GM08714 (cell line): ENCODE results near the gene ENTPD2.

Source experiments
- H3K4me3 ChIP-seq: fragments of 200-500 bp; sonication (Bioruptor generic); 2 replicates; pipeline ENCODE4 v1.5.1; 2014; ENCODE audit warnings: mild to moderate bottlenecking, low read length, inconsistent platforms
- ZNF274 ChIP-seq: IDR thresholded peaks from 2 replicates; pipeline ENCODE4 v1.6.1; 2012; ENCODE audit warnings: mild to moderate bottlenecking, low read depth, low read length

ENTPD2 gene

GRCh38 chr9:137017071-137017470 is 36.8 kb downstream of the ENTPD2 start:
- no peak overlapping the region for H3K4me3 ChIP-seq
- TF ChIP-seq ZNF274: no peak

- H3K4me3 ChIP-seq: no peak overlapping the region
- no peak for TF ChIP-seq ZNF274
These were observed 37.4 kb downstream of the ENTPD2 start for GRCh38 chr9:137016436-137016835.

DNA sequence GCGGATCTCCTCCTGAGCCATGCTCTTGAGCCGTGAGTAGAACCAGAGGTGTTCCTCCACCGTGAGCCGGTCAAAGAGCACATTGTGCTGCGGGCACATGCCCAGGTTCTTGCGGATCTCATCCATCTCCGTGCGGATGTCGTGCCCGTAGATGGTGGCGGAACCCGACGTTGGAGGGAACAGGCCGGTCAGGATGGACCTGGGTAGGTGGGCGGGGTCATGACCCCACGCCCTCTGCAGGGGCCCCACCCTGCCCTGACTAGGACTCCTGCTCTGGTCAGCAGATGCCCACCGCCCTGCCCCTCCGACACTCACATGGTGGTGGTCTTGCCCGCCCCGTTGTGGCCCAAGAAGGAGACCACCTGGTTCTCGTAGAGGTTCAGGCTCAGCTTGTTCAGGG is 37.9 kb downstream of the ENTPD2 start:
- no peak overlapping the region for H3K4me3 ChIP-seq
- no peak for TF ChIP-seq ZNF274

DNA sequence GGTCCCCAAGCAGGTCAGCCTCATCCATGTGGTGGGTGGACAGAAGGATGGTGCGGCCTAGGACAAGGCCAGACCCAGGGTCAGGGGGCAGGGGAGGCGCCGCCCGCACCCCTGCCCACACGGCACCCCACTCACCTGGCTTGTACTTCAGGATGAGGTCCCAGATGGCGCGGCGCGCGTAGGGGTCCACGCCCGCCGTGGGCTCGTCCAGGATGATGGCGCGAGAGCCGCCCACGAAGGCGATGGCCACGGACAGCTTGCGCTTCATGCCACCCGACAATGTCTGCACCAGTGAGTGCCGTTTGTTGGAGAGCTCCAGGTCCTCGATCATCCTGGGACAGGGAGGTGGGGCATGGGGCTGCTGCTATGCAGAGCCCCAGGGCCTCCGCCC is 38.3 kb downstream of the ENTPD2 start:
- TF ChIP-seq ZNF274: no peak
- H3K4me3 ChIP-seq: no peak overlapping the region

DNA sequence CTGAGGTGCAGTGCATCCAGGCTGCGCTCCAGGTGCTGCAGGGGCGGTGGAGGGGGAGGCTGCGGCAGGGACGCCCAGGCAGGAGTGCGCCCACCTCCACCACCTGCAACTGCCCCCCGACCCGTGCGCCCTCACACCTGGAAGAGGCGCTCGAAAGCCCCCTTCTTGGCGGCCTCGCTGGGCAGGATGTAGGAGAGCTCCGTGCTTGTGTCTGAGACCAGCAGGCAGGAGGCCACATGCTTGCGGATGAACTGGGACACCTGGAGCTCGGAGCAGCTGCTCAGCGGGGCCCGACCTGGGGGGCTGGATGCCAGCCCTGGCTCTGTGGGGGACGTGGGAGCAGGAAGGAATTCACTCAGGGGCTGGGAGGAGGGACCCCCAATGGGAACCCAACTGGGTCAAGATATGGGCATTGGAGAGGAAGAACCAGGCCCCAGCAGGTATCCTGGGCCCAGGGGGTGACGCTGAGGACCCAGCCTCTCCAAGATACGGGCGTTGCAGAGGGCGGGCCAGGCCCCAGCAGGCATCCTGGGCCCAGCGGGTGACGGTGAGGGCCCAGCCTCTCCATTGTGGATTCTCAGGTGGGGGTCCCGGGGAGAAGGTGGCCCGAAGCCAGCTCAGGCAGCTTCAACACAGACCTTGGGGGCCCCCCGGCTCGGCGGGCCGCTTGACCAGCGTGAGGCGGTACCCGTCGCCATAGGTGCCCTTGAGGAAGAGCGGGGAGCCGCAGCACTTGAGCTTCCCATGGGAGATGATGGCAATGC is 38.9 kb downstream of the ENTPD2 start:
- no peak overlapping the region for H3K4me3 ChIP-seq
- no peak for TF ChIP-seq ZNF274

GRCh38 chr9:137014166-137014565 is 39.7 kb downstream of the ENTPD2 start:
- TF ChIP-seq ZNF274: no peak
- H3K4me3 ChIP-seq: no peak overlapping the region

GRCh38 chr9:137013571-137013940 is 40.3 kb downstream of the ENTPD2 start:
- no peak for TF ChIP-seq ZNF274
- no peak overlapping the region for H3K4me3 ChIP-seq

GRCh38 chr9:137012694-137013570 is 40.9 kb downstream of the ENTPD2 start:
- no peak for TF ChIP-seq ZNF274
- no peak overlapping the region for H3K4me3 ChIP-seq

GRCh38 chr9:137011907-137012675 is 41.8 kb downstream of the ENTPD2 start:
- no peak for TF ChIP-seq ZNF274
- no peak overlapping the region for H3K4me3 ChIP-seq

- H3K4me3 ChIP-seq: no peak overlapping the region
- TF ChIP-seq ZNF274: no peak
These were observed 42.7 kb downstream of the ENTPD2 start for GRCh38 chr9:137011156-137011555.

DNA sequence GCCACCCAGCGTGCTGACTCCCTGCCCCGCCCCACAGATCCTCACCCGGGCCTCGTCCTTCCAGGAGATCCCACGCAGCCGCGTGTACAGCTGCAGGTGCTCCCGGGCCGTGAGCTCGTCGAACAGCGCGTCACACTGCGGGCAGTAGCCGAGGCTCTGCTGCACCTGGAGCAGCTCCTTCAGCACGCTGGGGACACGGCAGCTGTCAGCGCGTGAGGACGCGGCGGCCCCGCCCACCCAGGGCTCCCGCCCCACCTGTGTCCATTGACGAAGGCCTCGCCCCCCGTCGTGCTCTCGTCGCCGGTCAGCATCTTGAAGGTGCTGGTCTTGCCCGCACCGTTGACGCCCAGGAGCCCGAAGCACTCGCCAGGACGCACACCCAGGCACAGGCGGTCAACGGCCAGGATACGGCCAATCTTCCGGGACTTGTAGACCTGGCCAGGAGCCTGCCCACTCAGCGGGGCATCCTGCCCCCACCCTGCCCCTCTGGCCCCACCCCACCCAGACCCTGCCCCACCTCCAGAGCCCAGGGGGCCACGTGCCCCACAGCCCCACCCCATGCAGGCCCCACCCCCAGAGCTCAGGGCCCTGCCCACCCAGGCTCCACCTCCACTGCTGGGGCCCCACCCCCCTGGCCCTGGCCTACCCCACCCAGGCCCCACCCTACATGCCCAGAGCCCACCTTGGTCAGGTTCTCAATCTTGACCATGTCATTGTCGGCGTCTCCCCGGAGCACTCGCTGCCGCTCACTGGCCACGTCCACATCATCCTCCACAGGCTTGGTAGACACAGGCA is 43.7 kb downstream of the ENTPD2 start:
- H3K4me3 ChIP-seq: no peak overlapping the region
- TF ChIP-seq ZNF274: no peak

DNA sequence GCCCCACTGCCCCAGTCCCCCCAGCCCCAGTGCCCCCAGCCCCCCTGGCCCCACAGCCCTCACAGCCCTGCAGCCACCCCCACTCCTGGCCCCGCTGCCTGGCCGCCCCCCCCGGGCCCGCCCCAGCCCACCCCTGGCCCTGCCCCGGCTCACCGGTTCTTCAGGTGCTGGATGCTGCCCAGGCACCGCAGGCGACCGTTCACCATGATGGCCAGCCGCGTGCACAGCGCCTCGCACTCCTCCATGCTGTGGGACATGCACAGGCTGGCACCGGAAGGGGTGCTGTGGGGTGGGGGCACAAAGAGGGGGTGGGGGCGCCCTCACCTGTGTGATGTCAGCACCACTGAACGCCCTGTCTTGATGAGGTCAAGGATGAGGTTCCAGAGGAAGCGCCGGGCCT is 44.6 kb downstream of the ENTPD2 start:
- TF ChIP-seq ZNF274: no peak
- H3K4me3 ChIP-seq: no peak overlapping the region

DNA sequence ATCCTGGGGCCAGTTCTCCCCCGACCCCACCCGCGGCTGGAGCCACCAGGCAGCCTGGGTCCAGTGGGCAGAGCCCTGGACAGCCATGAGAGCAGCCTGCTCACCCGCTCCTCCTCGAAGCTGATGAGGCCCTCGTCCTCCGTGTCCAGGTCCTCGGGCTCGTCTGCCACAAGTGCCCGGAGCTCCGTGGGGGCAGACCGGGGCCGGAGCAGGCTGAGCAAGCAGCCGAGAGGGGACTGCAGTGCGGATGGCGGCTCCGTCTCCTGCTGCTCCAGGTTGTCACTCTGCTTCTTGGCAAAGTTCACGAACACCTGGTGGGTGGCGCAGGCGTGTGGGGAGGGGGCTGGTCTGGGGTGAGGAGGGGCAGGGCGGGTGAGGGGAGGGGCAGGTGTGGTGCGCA is 45.5 kb downstream of the ENTPD2 start:
- TF ChIP-seq ZNF274: no peak
- H3K4me3 ChIP-seq: no peak overlapping the region

GRCh38 chr9:137007816-137008270 is 46.0 kb downstream of the ENTPD2 start:
- TF ChIP-seq ZNF274: no peak
- no peak overlapping the region for H3K4me3 ChIP-seq
